HG02642 (cell line): ENCODE measurements around the gene TUBB1.
"Not testable (repeated sequence)": the region's sequence is repeated elsewhere in the genome, so short reads cannot be mapped to it uniquely, and the experiment has no call there.

Experiments
- ATAC-seq: cut with Tn5 transposase; IDR thresholded peaks from one replicate; pipeline ENCODE4 v1.9.1; 2021; ENCODE audit warnings: mild to moderate bottlenecking; ENCODE audit not compliant: unreplicated experiment, poor library complexity

Gene TUBB1

GRCh38 chr20:59037386-59037785, 18.2 kb downstream of the TUBB1 start:
- no peak for ATAC-seq

DNA sequence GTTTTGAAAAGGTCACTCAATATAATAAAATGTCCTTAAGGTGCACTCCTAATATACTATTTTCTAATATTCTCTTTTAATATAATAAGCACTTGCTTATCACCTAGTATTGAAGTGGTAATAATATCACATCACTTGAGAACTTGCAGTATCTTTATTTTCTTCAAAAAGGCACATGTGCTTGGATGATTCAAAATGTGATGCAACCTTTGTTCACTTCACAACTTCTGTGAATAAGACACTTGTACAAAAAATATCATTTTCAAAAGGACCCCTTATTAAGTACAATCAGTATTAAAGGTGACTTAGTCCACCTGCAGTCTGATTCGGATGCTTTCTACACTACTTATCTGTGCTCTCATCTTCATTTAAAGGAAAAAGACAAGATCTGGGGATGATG, 20.0 kb downstream of the TUBB1 start:
- ATAC-seq, result no peak

DNA sequence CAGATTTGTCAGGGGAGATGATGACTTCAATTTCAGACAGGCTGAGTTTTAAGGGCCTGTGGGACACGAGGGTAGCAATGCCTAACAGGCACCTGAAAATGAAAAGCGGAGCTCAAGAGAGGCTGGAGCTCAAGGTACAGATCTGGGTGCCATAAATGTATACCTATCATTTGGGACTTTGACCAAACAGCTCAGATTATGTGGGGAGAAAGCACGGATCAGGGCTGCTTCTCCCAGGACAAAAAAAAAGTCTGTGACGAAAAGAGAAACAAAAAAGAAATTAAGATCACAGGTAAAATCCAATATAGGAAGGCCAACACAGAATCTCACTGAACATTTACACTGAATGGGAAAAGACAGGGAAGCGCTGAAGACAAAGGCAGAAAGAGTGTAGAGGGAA, 21.4 kb downstream of the TUBB1 start:
- ATAC-seq, result no peak

- ATAC-seq, result not testable (repeated sequence)
Observed at GRCh38 chr20:59041487-59041886, 22.3 kb downstream of the TUBB1 start.

DNA sequence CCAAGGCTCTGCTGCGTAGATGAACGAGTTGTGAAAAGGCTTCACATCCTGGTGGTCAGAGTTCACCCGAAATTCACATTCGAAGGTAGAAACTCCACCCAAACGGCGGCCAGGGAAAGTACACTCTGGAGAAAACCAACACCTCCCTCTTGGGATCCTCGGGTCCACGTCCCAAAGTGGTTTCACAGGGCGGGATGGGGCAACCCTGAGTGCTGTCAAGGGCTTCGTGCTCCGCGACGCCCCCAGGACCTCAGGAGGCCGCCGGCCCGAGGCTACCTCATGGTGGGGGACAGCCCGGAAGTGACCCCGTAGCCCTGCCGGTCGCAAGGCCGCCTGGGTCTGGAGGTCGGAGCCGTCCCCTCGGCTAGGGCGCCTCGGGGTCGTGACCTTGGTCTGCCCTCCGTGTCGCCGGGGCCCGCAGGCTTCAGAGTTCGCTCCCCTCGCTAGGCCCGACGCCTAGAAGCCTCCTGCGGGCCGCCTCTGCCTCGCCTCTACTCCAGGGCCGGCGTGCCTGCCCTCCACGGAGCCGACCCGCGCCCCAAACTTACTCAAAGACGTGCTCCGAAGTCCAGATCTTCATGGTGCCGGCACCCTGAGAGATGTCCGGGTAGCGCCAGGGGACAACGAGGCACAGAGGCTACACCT, 23.0 kb downstream of the TUBB1 start, which contains the start of gene PRELID3B:
TSS of gene PRELID3B (minus strand) at position 636 of the 645 bp plus-strand sequence. CDS start at position 580, 56 bp downstream.
- peak; percentile 34 for ATAC-seq

DNA sequence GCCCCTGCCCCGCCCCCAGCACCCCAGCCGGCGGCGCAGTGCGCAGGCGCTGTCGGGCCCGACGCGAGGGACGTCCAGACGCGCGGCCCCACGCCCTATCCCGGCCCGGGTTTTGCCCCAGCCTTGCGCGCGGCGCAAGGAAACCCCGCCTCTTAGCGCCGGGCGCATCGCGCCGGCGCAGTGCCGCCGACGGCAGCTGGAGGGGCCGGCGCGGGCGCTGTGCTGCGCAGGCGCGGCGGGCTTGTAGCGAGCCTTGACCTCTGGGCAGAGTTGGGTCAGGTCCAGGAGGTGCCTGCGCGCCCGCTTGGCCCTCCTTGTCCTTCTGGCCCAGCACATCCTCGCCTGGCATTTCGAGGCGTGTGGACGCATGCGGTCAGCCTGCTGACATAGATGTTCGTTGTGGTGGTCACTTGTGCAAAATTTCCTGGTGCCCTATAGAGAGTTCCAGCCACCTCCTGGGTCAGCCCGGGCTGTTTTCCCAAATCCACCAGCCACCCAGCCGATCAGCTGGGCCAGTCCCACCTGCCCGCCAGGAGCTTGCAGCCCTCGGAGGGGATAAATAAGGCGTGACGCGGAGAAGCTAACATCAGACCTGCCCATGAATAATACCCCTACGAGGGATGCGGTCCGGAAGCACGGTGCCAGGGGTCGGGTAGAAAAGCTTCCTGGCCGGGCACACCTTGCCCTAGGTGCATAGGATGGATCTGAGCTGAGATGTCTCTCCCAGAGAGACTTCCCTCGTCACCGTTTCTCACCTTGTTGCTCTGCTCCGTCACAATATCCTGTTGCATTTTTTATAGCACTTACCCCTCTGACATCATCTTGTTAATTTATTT, 23.8 kb downstream of the TUBB1 start:
- peak; percentile 97 for ATAC-seq

DNA sequence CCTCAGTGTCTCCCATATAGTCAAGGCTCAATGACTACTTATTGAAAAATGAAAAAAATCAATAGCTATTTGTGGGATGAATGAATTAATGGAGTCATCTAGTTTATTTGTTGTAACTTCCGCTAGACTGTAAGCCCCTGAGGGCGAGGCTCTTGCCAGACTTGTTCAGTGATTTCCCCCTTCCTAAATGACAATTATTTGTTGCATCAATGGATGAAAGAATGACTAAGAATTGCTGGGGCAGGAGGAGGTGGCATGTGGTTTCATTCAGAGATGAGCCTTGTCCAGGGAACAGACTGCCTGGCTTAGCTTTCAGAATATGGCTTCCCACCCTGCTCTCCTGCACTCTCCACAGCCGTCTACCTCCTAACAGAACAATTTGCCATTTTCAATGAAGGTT, 24.5 kb downstream of the TUBB1 start:
- no peak for ATAC-seq

DNA sequence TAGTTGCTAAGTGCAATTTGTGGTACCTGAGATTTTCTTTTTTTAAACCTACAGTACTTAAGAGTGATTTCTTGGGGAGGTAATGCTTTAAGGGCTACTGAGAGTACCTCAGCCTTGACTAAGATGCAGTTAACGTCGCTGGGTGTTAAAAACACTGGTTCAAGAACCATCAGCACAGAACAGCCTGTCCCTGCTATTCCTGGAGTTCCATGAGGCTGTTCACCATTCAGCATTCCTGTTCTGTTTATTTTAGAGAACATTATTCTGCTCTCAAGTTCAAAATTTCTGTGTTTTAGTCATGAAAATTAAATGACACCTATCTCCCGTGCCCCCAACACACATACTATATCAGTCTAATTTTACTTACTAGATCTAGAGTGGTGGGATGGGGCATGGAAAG, 25.1 kb downstream of the TUBB1 start:
- ATAC-seq, result no peak

DNA sequence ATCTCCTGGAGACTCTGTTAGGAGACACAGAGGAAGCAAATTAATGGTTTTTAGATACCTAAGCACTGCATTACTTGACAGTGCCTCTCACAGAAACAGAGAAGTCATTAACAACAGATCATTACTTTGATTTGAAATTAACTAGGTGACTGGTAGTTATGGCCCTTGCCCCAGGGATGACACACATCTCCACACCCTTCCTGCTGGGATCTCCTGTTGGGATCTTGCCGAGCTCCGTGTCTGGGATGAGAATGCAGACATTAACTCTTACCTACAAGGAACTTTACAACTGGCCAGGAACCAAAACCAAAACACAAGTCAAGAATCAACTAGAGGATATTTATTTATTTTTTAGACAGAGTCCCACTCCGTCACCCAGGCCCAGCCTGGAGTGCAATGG, 25.6 kb downstream of the TUBB1 start:
- no peak for ATAC-seq

DNA sequence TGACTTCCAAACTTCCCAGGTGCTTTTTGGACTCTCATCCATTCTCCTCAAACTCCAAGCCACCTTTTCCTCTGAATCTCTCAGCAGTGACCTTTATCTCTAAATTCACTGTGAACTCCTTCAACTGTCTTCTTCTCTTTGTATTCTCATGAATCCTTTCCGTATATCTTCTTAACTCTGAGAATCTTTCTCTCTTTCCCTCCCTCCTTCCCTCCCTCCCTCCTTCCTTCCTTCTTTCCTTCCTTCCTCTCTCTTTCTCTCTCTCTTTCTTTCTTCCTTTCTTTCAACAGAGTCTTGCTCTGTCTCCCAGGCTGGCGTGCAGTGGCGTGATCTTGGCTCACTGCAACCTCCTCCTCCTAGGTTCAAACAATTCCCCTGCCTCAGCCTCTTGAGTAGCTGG, 27.6 kb downstream of the TUBB1 start:
- no peak for ATAC-seq

DNA sequence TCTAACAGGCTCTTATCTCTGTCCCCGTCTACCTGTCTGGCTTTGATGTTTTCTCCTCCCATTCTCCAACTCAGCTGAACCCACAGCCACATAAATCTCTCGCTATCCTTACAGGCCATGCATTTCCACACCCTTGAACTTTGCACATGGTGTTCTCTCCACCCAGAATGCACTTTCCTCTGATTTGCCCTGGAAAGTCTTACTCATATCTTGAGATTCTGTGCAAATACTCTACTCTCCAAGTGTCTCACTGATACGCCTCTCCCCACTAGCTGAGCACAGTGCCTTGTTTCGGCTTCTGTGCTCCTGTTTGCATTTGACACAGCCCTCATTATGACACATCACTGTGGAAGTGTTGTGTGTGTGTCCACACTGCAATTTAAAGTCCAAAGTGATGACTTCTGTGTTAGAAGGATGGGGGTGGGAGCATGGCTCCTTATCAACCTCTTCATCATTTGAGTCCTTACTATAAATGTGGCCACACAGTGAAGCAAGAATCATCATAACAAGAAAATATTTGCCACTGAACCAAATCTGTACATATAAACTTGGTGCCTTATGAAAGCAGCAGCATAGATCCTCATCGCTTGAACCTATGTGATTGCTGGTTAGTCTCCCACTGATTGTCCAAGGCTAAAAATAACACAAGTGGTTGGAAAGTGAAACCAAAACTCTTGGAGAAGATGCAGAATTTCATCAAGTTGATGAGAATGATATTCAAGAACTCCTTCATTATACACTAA, 28.9 kb downstream of the TUBB1 start:
- ATAC-seq, result no peak

DNA sequence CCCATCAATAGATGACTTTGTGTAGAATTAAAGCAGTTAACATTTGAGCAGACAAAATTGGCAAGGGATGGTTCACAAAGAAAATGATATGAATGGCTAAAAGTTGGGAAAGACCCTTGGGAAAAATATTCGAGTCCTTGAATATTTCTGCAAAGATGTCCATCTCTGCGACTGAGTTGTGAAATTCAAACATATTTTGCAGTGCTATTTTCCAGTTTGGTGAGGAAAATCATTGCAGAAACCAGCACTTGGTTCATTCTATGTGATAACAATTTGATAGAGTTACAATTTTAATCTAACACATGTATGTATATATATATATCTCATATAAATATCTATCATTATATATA, 29.4 kb downstream of the TUBB1 start:
- no peak for ATAC-seq

- ATAC-seq, result no peak
Observed at GRCh38 chr20:59050437-59050836, 31.2 kb downstream of the TUBB1 start.

DNA sequence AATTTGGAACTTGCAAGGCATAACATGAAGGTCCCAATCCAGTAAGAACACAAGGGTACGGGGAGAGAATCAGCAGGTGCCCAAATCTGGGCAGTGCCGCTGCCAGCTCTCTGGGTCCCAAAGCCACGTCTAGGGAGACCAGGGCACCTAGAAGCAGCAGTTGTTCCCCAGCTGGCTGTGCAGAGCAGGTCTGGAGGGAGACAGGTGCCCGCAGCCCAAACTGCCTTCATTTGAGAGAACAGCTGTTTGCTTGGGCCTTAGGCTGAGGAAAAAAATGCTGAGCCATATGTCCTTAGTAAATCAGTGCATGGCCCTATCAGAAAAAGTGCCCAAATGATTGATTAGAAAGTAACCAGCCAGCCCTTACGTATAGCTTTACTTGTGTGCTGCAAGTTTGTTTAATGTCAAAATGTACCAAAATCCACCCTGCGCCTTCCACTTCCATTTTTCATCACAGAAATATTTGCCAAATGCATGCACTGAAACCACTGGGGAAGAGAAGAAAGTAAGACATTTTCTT, 32.5 kb downstream of the TUBB1 start:
- no peak for ATAC-seq

DNA sequence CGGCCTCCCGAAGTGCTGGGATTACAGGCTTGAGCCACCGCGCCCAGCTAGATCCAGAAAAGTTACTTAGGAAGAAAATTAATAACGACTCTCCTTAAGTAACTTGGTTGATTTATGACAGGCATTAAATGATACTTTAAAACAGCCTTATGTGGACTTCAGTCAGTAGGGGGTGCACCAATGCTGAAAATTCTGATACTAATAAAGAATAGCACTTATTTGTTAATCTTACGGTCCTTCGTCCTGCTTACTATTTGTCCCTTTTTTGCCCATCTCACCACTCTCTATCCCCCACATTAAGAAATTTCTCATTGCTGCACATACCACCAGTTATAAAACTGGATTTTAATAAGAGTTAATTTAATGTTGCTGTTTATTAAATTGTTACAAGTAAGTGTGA, 36.1 kb downstream of the TUBB1 start:
- no peak for ATAC-seq

DNA sequence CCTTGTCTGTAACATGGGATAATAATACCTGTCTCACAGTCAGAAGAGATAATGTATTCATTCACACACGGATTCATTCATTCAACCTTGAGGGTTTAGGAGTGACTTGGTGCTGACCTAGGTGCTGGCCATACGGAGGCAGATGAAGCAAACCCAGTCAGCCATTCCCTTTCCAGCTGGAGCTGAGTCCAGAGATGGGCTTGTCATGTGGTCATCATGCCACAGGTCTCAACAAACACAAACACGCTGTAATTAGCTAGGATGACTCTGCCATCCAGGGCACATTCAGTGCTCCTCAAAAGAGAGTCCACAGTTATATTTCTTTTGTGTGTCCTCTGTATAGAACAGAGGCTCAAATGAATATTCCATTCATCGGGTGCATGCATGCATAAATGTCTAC, 42.9 kb downstream of the TUBB1 start:
- ATAC-seq, result no peak

DNA sequence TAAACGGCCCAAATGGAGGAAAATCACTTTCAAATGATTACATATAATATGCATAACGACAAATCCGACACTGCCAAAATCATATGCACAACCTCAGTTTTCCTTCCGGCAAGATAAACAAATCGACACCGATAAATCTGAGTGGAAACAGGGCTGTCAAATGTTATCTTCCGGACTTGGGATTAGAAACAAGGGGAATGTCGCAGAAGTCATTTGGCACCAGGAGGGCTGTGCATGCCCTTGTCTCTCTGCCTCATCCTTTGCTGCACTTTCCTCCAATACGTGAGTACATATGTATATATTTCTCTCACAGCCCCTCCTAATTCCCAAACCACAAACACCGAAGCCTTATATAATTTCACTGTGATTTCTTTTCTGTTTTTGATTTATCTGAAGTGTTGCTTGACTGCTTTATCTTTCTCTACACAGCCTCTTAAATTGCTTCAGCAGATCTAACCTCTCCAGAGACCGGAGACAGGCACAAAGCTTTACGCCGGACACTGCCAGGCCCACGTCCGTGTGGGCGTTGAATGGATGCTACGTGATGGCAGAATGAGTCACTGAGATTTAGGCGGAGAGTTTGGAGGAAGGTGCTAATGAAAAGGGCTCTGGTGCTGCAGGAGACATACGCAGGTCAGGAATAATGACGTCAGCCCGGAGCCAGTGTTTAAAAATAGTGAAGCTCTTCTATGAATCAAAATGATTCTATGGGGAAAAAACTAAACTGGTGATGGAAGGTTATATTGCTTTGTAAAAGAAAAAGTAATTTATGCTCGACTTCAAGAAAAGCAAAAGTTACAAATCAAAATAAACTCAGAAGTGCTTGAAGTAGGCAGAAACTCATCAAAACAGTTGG, 44.4 kb downstream of the TUBB1 start:
- ATAC-seq, result no peak

DNA sequence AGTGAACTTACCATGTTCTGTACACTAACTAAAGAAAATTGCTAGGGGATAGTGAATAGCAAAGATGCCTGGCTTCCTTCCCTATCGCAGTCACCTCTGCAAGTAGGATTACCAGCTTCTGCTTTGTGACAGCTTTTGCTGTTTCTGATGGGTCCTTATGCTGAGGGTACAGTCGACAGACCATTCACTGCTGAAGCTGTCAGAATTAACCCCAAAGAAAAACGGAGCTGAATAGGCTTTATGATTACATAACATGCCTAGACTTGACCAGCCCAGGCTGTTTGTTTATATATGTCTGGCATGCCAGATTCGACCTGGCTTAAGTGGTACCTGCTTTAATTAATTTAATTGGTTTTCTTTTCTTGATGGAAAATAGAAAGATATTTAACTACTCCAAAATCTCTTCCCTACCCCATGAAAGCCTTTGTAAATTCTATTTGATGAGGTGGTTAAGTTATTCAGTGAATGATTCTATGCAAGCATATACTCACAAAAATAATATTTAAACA, 45.0 kb downstream of the TUBB1 start:
- no peak for ATAC-seq

DNA sequence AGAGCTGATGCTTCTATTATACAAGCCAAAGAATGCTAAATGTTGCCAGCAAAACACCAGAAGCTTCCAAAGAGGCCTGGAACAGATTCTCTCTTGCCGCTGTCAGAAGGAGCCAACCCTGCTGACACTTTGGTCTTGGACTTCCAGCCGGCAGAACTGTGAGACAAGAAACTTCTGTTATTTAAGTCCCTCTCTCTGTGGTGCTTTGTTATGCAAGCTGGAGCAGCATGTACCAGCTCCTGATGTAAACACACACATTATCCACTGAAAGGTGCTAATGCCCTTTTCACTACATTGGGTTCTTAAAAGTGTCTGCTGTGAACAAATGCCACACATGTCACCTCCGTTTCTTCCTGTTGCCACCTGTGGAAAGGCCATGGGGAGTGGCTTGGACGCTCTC, 49.3 kb downstream of the TUBB1 start:
- ATAC-seq, result no peak

DNA sequence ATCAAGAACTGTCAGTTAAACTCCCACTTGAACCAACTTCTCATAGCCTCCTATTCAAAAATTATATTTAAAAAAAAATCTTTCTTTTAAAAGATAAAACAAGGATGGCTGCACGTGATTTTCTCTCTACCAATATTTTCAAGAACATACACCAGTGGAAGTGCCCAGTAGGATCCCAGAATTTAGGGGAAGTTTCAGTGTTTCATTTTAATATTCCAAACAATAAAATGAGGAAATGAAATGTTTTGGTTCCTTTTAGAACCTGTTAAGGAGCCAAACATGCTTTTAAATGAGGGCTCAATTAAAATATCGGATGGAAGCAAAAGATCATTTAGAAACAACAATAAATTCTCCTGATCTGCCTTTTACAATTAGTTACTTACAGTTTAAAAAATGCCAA, 49.8 kb downstream of the TUBB1 start:
- ATAC-seq, result no peak
